Prostate gland (tissue), 2 donors: ENCODE data around the gene BOLL.
"Not testable (repeated sequence)": the region's sequence is repeated elsewhere in the genome, so short reads cannot be mapped to it uniquely, and the experiment has no call there.

Experiments used
- CTCF ChIP-seq, 4 experiments: fragments of 200-600 bp in 2 of 4; fragments of 450-650 bp in 2 of 4; sonication (generic) in 2 of 4; IDR thresholded peaks; 1 replicate in 3 of 4; 2 replicates in 1 of 4; pipeline ENCODE4 v1.5.1; 2016 to 2019; ENCODE audit warnings: antibody characterized with exemption in 4 of 4, mild to moderate bottlenecking in 2 of 4, moderate library complexity in 2 of 4
- POLR2A ChIP-seq: fragments of 450-650 bp; IDR thresholded peaks from one replicate; pipeline ENCODE4 v1.6.1; 2016; ENCODE audit warnings: antibody characterized with exemption, mild to moderate bottlenecking
- POLR2AphosphoS5 ChIP-seq: sonication (generic); formaldehyde crosslinking; IDR thresholded peaks from one replicate; pipeline ENCODE4 v1.6.1; 2017; ENCODE audit warnings: antibody characterized with exemption

- TF ChIP-seq CTCF (IDR thresholded peaks at IDR 0.05); POLR2A; POLR2AphosphoS5: not testable (repeated sequence)
Observed at GRCh38 chr2:197709140-197709539, 76.0 kb downstream of the BOLL start.
